Measurements from ENCODE around the gene TBKBP1. TPM values are rescaled to one million over a fixed set of nuclear protein-coding genes. Genes with fewer than 3 reads are reported as not detected.

The TBKBP1 gene
- total RNA-seq, 1 donor from 2014 or later = 13.8 TPM

DNA sequence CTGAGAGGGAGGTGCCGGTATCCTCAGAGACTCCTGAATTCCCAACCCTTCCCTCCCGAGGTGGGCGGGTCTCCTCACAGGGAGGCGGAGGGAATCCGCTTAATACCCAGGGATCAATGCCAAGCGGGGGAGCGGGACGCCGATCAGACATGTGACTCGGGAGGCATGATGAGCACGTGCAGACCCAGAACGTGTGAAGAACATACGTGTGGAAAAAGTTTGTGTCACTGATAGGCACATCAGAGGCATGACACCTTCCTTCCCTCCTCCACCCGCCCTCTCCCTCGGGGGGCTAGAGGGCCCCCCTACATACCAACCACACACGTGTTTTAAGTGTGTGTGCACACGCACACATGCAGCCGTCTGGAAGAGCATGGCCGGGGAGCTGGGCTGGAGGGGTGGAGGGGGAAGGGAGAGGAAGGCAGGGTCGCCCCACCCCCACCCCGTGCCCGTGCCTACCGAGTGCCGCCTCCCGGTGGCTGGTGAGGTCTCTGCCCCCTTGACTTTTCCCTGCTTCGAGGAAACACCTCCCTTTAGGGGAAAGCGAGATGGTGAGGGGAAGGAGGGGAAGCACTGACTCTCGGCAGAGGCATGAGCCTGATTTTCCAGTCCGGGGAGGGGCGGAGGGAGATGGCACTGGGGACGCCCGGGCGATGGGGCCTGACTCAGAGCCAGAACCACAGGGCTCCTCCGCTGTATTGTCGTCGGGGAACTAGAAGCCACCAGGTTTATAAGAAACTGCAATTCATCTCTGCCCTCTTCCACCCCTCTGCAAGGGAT is 27.0 kb downstream of the TBKBP1 start:
- H3K27me3 ChIP-seq = no peaks in the 10 kb centered on the region

DNA sequence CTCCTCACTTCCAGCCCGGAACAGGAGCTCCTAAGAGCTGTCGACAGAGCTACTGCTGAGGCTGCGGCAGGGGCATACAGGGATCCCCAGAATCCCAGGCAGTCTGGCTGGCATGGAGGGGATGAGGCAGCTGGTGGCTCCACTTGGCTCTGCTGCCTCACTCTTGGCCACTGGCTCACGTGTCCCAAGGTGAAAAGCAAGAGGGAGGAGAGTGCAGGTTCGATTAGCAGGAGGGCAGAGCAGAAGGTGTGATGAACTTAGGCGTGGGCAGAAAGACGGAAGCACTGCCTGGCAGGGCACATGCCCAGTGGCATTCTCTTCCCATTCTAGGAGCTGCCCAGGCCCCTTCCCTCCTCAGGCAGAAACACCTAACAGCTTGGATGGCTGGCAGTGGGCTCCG is 27.8 kb downstream of the TBKBP1 start:
- Histone ChIP-seq H3K4me1 (peaks cover 16% of the 10 kb centered on the region), H3K27ac (no peak overlapping the region), H3K36me3 (no peaks in the 10 kb centered on the region), H3K27me3 (no peaks in the 10 kb centered on the region), H3K9me3 (no peaks in the 10 kb centered on the region), H3K4me3 (no peak overlapping the region)
- intact Hi-C loops (cut with DNase I) = no loop called here
- TF ChIP-seq, protein P1, sequence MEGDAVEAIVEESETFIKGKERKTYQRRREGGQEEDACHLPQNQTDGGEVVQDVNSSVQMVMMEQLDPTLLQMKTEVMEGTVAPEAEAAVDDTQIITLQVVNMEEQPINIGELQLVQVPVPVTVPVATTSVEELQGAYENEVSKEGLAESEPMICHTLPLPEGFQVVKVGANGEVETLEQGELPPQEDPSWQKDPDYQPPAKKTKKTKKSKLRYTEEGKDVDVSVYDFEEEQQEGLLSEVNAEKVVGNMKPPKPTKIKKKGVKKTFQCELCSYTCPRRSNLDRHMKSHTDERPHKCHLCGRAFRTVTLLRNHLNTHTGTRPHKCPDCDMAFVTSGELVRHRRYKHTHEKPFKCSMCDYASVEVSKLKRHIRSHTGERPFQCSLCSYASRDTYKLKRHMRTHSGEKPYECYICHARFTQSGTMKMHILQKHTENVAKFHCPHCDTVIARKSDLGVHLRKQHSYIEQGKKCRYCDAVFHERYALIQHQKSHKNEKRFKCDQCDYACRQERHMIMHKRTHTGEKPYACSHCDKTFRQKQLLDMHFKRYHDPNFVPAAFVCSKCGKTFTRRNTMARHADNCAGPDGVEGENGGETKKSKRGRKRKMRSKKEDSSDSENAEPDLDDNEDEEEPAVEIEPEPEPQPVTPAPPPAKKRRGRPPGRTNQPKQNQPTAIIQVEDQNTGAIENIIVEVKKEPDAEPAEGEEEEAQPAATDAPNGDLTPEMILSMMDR (IDR thresholded peaks at IDR 0.05) = no peak
- no peak for TF ChIP-seq POLR2AphosphoS5 (IDR thresholded peaks at IDR 0.05; ENCODE audit: insufficient read depth in 1 of 2, low read depth in 1 of 2)
- no peak for TF ChIP-seq POLR2A (IDR thresholded peaks at IDR 0.05)
- DNase-seq (ENCODE audit: extremely low spot score in 2 of 2) = no peak

More for the DNA sequence above, 27.0 kb downstream of the TBKBP1 start:
- Histone ChIP-seq H3K27ac (no peak overlapping the region), H3K9me3 (no peaks in the 10 kb centered on the region), H3K4me1 (peaks cover 16% of the 10 kb centered on the region), H3K4me3 (no peak overlapping the region), H3K36me3 (no peaks in the 10 kb centered on the region)
- intact Hi-C loops (cut with DNase I) = no loop called here
- no peak for DNase-seq (ENCODE audit: extremely low spot score in 2 of 2)
- TF ChIP-seq POLR2AphosphoS5 (IDR thresholded peaks at IDR 0.05; ENCODE audit: insufficient read depth in 1 of 2, low read depth in 1 of 2) (no peak), POLR2A (IDR thresholded peaks at IDR 0.05) (no peak)
- TF ChIP-seq, protein P1 (IDR thresholded peaks at IDR 0.05) = no peak

DNA sequence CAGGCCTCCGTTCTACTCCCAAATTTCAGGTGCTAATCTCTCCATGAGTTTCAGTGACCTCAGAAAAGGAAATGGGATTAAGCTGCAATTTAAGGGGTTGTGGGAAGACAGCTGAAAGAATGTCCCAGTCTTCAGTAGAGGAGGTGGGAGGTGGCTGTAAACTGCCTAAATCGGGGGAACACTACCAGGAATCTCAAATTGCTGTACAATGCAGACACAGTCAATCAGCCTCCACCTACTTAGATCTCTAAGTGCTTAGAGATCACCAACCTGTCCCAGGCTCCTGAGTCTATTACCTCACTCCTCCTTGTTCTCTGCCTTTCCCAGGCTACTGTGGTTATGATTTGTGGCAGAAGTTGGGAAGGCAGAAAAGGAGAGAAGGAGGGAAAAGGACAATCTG is 30.7 kb downstream of the TBKBP1 start:
- intact Hi-C loops (cut with DNase I) = no loop called here
- Histone ChIP-seq H3K36me3 (no peaks in the 10 kb centered on the region), H3K4me3 (no peak overlapping the region), H3K4me1 (peaks cover 16% of the 10 kb centered on the region), H3K27ac (no peak overlapping the region), H3K27me3 (no peaks in the 10 kb centered on the region), H3K9me3 (no peaks in the 10 kb centered on the region)
- no peak for DNase-seq (ENCODE audit: extremely low spot score in 2 of 2)
- TF ChIP-seq POLR2A (IDR thresholded peaks at IDR 0.05) = no peak
- no peak for TF ChIP-seq POLR2AphosphoS5 (IDR thresholded peaks at IDR 0.05; ENCODE audit: insufficient read depth in 1 of 2, low read depth in 1 of 2)
- TF ChIP-seq, protein P1 (IDR thresholded peaks at IDR 0.05) = no peak

DNA sequence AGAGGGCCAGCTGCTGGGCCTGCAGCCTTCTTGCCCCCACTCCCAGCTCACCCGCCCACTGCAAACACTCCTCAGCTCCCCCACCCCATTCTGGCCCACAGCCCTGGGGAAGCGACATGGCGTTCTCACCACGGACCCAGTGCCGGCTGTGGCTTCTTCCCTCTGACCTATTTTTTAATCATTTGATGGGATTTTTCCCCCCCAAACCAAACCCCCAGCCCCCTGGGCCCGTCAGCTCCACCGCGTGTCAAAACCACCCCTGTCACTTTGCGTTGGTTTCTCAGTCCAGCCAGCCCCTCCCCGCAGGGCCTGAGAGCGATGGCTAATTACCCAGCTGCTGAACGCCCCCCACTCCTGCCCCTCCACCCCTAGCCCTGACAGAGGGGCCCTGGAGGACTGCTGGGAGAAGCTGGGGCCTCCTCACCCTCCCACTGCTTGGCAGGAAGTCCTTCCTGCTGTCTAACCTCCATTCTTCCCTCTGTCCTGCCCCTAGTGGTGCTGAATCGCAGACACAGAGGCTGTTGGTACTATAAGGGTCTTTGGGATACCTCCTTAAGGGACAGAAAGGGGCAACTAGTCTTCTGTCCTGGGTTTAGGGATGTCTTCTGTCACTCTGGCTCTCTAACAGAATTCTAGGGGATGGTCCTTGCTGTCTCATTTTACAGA is 31.6 kb downstream of the TBKBP1 start:
- intact Hi-C loops (cut with DNase I) = no loop called here
- H3K36me3 ChIP-seq = no peaks in the 10 kb centered on the region
- peaks cover 15% of the 10 kb centered on the region for H3K4me1 ChIP-seq
- no peaks in the 10 kb centered on the region for H3K27me3 ChIP-seq
- no peak for TF ChIP-seq POLR2A (IDR thresholded peaks at IDR 0.05)
- TF ChIP-seq POLR2AphosphoS5 (IDR thresholded peaks at IDR 0.05; ENCODE audit: insufficient read depth in 1 of 2, low read depth in 1 of 2) = no peak
- TF ChIP-seq, protein P1 (IDR thresholded peaks at IDR 0.05) = no peak
- no peak overlapping the region for H3K27ac ChIP-seq
- no peaks in the 10 kb centered on the region for H3K9me3 ChIP-seq
- DNase-seq (ENCODE audit: extremely low spot score in 2 of 2) = no peak
- no peak overlapping the region for H3K4me3 ChIP-seq

Data from vagina (tissue), 2 donors.